ENCODE measurements around the gene HIRA.

The HIRA gene

GRCh38 chr22:19479355-19480172, 48.0 kb upstream of the HIRA start, which contains the start of gene CDC45:
Gene CDC45, plus strand, starts transcription at chr22:19479920. Its CDS starts 49 bp downstream, at chr22:19479969.
- peaks cover 8 to 48% of the 10 kb centered on the region in 2 donors for H3K36me3 ChIP-seq (replicated peaks in 1 of 2; ENCODE audit: control insufficient read depth in 2 of 2, insufficient read depth in 2 of 2, low read length in 2 of 2)
- no peak within 1 kb of the TSS for H2BK120ac ChIP-seq (ENCODE audit: low read depth, low read length)
- peaks cover 4% of the 10 kb centered on the region for H3K79me1 ChIP-seq (ENCODE audit: low read depth, low read length)
- H4K8ac ChIP-seq (ENCODE audit: low read depth, low read length), result no peak within 1 kb of the TSS
- H4K91ac ChIP-seq (ENCODE audit: low read depth, low read length, poor library complexity), result no peak within 1 kb of the TSS
- H3K27ac ChIP-seq (replicated peaks; ENCODE audit: low read length), result peak within 1 kb of the TSS; percentile 65
- H3K23ac ChIP-seq (ENCODE audit: low read depth, low read length, poor library complexity), result peak within 1 kb of the TSS; percentile 86
- H2AK5ac ChIP-seq (ENCODE audit: low read depth, low read length), result no peak within 1 kb of the TSS
- no CpG with 5 or more reads among the region's 50 CpGs for WGBS, 2 donors (ENCODE audit: extremely low coverage in 2 of 2, insufficient read length in 2 of 2, insufficient replicate concordance in 1 of 2)
- H2BK5ac ChIP-seq (ENCODE audit: low read length), result no peak within 1 kb of the TSS
- peak within 1 kb of the TSS; percentile 91 for H2AFZ ChIP-seq (ENCODE audit: low read length)
- H3K4me3 ChIP-seq (ENCODE audit: low read length in 2 of 2), result peak within 1 kb of the TSS; percentile 95 to 100
- H3K14ac ChIP-seq (ENCODE audit: low read length), result peak within 1 kb of the TSS; percentile 25
- peak within 1 kb of the TSS; percentile 55 for H3K18ac ChIP-seq (ENCODE audit: low read length)
- H3K4ac ChIP-seq (ENCODE audit: low read length), result no peak within 1 kb of the TSS
- H3K4me1 ChIP-seq (ENCODE audit: control insufficient read depth in 2 of 2, insufficient read depth in 1 of 2, low read depth in 1 of 2, low read length in 2 of 2), result peaks cover 7 to 8% of the 10 kb centered on the region in 2 donors
- H3K27me3 ChIP-seq (ENCODE audit: control insufficient read depth in 3 of 3, insufficient read depth in 3 of 3, low read depth in 1 of 3, low read length in 3 of 3), result no peaks in the 10 kb centered on the region
- no peak within 1 kb of the TSS for H2BK12ac ChIP-seq (ENCODE audit: low read length)
- H2BK15ac ChIP-seq (ENCODE audit: low read length), result no peak within 1 kb of the TSS
- no peaks in the 10 kb centered on the region for H3K9me3 ChIP-seq (replicated peaks in 1 of 2; ENCODE audit: control insufficient read depth in 2 of 2, insufficient read depth in 1 of 2, low read depth in 1 of 2, low read length in 2 of 2)
- DNase-seq (ENCODE audit: low spot score), result peak; percentile 97
- peak within 1 kb of the TSS; percentile 70 for H3K4me2 ChIP-seq (ENCODE audit: insufficient read depth, low read length, poor library complexity, severe bottlenecking)
- peak within 1 kb of the TSS; percentile 93 for H3K9ac ChIP-seq (ENCODE audit: low read depth, low read length, poor library complexity)

DNA sequence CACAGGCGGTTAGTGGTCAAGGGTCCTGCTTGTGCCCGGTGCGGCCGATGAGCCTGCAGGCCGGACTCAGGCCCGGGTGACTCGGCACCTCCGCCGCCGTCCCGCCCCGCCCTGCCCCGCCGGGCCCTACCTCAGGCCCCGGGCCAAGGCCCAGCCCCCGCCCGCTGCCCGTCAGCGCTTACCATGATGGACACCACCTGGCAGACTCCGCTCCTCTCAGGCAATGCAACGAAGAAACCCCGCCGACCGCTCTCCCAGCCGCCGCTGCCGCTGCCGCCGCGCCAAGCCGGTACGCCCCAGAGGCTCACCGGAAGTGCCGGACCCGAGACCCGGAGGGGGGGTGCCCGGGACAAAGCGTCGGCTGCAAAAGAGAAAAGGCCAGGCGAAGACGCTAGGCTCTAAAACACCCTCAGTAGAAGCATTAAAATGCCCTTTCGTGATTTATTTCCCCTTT, 47.4 kb upstream of the HIRA start, which contains the start of gene UFD1:
TSS of gene UFD1 (minus strand) at position 293 of the 454 bp plus-strand sequence. CDS start at position 185, 108 bp downstream.
- no CpG with 5 or more reads among the region's 42 CpGs for WGBS, 2 donors (ENCODE audit: extremely low coverage in 2 of 2, insufficient read length in 2 of 2, insufficient replicate concordance in 1 of 2)
- H3K9ac ChIP-seq (ENCODE audit: low read depth, low read length, poor library complexity), result peak within 1 kb of the TSS; percentile 93
- H3K4me2 ChIP-seq (ENCODE audit: insufficient read depth, low read length, poor library complexity, severe bottlenecking), result peak within 1 kb of the TSS; percentile 70
- no peak within 1 kb of the TSS for H2BK5ac ChIP-seq (ENCODE audit: low read length)
- H4K8ac ChIP-seq (ENCODE audit: low read depth, low read length), result no peak within 1 kb of the TSS
- no peak within 1 kb of the TSS for H4K91ac ChIP-seq (ENCODE audit: low read depth, low read length, poor library complexity)
- DNase-seq (ENCODE audit: low spot score), result peak; percentile 81
- no peaks in the 10 kb centered on the region for H3K27me3 ChIP-seq (ENCODE audit: control insufficient read depth in 3 of 3, insufficient read depth in 3 of 3, low read depth in 1 of 3, low read length in 3 of 3)
- H2AK5ac ChIP-seq (ENCODE audit: low read depth, low read length), result no peak within 1 kb of the TSS
- H2AFZ ChIP-seq (ENCODE audit: low read length), result peak within 1 kb of the TSS; percentile 91
- H3K18ac ChIP-seq (ENCODE audit: low read length), result peak within 1 kb of the TSS; percentile 55
- H2BK120ac ChIP-seq (ENCODE audit: low read depth, low read length), result no peak within 1 kb of the TSS
- H2BK15ac ChIP-seq (ENCODE audit: low read length), result no peak within 1 kb of the TSS
- no peak within 1 kb of the TSS for H3K4ac ChIP-seq (ENCODE audit: low read length)
- H3K23ac ChIP-seq (ENCODE audit: low read depth, low read length, poor library complexity), result peak within 1 kb of the TSS; percentile 86
- H3K4me1 ChIP-seq (ENCODE audit: control insufficient read depth in 2 of 2, insufficient read depth in 1 of 2, low read depth in 1 of 2, low read length in 2 of 2), result peaks cover 7 to 8% of the 10 kb centered on the region in 2 donors
- no peak within 1 kb of the TSS for H2BK12ac ChIP-seq (ENCODE audit: low read length)
- peak within 1 kb of the TSS; percentile 95 to 100 for H3K4me3 ChIP-seq (ENCODE audit: low read length in 2 of 2)
- peaks cover 4% of the 10 kb centered on the region for H3K79me1 ChIP-seq (ENCODE audit: low read depth, low read length)
- peak within 1 kb of the TSS; percentile 64 for H3K14ac ChIP-seq (ENCODE audit: low read length)
- peaks cover 3 to 46% of the 10 kb centered on the region in 2 donors for H3K36me3 ChIP-seq (replicated peaks in 1 of 2; ENCODE audit: control insufficient read depth in 2 of 2, insufficient read depth in 2 of 2, low read length in 2 of 2)
- H3K27ac ChIP-seq (replicated peaks; ENCODE audit: low read length), result peak within 1 kb of the TSS; percentile 65
- H3K9me3 ChIP-seq (replicated peaks in 1 of 2; ENCODE audit: control insufficient read depth in 2 of 2, insufficient read depth in 1 of 2, low read depth in 1 of 2, low read length in 2 of 2), result no peaks in the 10 kb centered on the region

DNA sequence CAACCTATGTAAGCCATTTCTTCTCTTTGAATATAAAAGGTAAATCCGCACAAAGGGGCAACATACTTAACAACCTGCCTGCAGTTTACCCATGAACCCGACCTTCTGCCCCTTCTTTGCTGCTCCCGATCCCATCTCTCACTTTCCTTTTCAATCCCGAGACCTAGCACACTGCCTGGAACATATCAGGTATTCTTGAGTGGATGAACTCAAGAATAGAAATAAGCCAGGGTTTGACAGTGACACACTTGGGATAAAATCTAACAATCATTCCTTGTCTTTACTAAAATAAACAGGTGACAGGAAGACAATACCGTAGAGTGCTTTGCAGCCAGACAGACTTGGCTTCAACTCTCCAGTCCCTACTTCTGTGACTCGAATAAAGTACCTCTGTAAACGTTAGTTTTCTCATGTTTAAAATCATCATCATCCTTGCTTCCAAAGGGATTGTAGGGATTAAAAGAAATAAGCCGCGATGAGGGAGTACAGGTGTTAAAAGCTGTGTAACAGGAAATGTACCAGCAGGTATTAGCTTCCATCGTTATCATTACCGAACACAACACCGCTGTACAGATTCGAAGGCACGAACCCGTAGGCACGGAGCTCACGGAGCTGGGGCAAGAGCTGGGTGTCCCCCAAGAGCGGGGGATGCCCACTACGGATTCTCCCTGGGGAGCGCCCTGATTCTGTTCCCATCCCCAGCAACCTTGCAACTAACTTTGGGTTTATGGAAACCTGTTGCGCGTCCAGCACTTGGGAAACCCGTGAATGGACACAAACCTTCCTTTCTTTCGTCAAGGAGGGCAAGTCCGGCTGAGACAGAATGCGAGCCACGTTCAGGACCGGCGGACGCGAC, 46.7 kb upstream of the HIRA start:
- H2BK12ac ChIP-seq (ENCODE audit: low read length), result no peak overlapping the region
- peak overlapping the region; percentile 64 for H3K14ac ChIP-seq (ENCODE audit: low read length)
- H2BK120ac ChIP-seq (ENCODE audit: low read depth, low read length), result no peak overlapping the region
- H3K36me3 ChIP-seq (replicated peaks in 1 of 2; ENCODE audit: control insufficient read depth in 2 of 2, insufficient read depth in 2 of 2, low read length in 2 of 2), result peaks cover 8 to 46% of the 10 kb centered on the region in 2 donors
- no peak for DNase-seq (ENCODE audit: low spot score)
- H3K4me3 ChIP-seq (ENCODE audit: low read length in 2 of 2), result peak overlapping the region; percentile 95 to 100
- H4K91ac ChIP-seq (ENCODE audit: low read depth, low read length, poor library complexity), result no peak overlapping the region
- no peak overlapping the region for H3K18ac ChIP-seq (ENCODE audit: low read length)
- WGBS, 2 donors (ENCODE audit: extremely low coverage in 2 of 2, insufficient read length in 2 of 2, insufficient replicate concordance in 1 of 2), result no CpG with 5 or more reads among the region's 31 CpGs
- peaks cover 4% of the 10 kb centered on the region for H3K79me1 ChIP-seq (ENCODE audit: low read depth, low read length)
- H4K8ac ChIP-seq (ENCODE audit: low read depth, low read length), result no peak overlapping the region
- H3K27me3 ChIP-seq (ENCODE audit: control insufficient read depth in 3 of 3, insufficient read depth in 3 of 3, low read depth in 1 of 3, low read length in 3 of 3), result no peaks in the 10 kb centered on the region
- H2BK5ac ChIP-seq (ENCODE audit: low read length), result no peak overlapping the region
- no peak overlapping the region for H2BK15ac ChIP-seq (ENCODE audit: low read length)
- no peaks in the 10 kb centered on the region for H3K9me3 ChIP-seq (replicated peaks in 1 of 2; ENCODE audit: control insufficient read depth in 2 of 2, insufficient read depth in 1 of 2, low read depth in 1 of 2, low read length in 2 of 2)
- H3K9ac ChIP-seq (ENCODE audit: low read depth, low read length, poor library complexity), result peak overlapping the region; percentile 91
- H3K23ac ChIP-seq (ENCODE audit: low read depth, low read length, poor library complexity), result peak overlapping the region; percentile 70
- peak overlapping the region; percentile 63 for H3K4me2 ChIP-seq (ENCODE audit: insufficient read depth, low read length, poor library complexity, severe bottlenecking)
- peaks cover 7 to 8% of the 10 kb centered on the region in 2 donors for H3K4me1 ChIP-seq (ENCODE audit: control insufficient read depth in 2 of 2, insufficient read depth in 1 of 2, low read depth in 1 of 2, low read length in 2 of 2)
- no peak overlapping the region for H3K4ac ChIP-seq (ENCODE audit: low read length)
- no peak overlapping the region for H2AK5ac ChIP-seq (ENCODE audit: low read depth, low read length)
- H2AFZ ChIP-seq (ENCODE audit: low read length), result peak overlapping the region; percentile 87
- peak overlapping the region; percentile 35 for H3K27ac ChIP-seq (replicated peaks; ENCODE audit: low read length)

Data from neuronal stem cell (in vitro differentiated cells).